HFF-Myc (cell line): Measurements from ENCODE around the gene MPDZ.

Experiments used
- DNase-seq: peaks from one replicate; pipeline ENCODE4 v3.0.0-alpha.2; 2011; ENCODE audit warnings: low read depth; ENCODE audit errors: extremely low read depth
- H3K4me3 ChIP-seq: replicated peaks from 2 replicates; pipeline ENCODE4 v1.5.1; 2011; ENCODE audit warnings: low read depth, mild to moderate bottlenecking, control low read depth, low read length
- CTCF ChIP-seq: IDR thresholded peaks from 2 replicates; pipeline ENCODE4 v1.5.1; 2012; ENCODE audit warnings: mild to moderate bottlenecking, low read depth, low read length, control low read depth; ENCODE audit errors: missing control alignments

MPDZ gene

GRCh38 chr9:13122756-13123369 lies 156.6 kb downstream of the MPDZ start:
- H3K4me3 ChIP-seq = no peak overlapping the region
- TF ChIP-seq CTCF = no peak
- DNase-seq = no peak

GRCh38 chr9:13118313-13118712 lies 161.2 kb downstream of the MPDZ start:
- no peak for DNase-seq
- no peak overlapping the region for H3K4me3 ChIP-seq
- TF ChIP-seq CTCF = no peak

- no peak for DNase-seq
- H3K4me3 ChIP-seq = no peak overlapping the region
- no peak for TF ChIP-seq CTCF
Measured at GRCh38 chr9:13116292-13116691, 163.2 kb downstream of the MPDZ start.

GRCh38 chr9:13113751-13114150 lies 165.7 kb downstream of the MPDZ start:
- TF ChIP-seq CTCF = no peak
- no peak for DNase-seq
- H3K4me3 ChIP-seq = no peak overlapping the region

GRCh38 chr9:13113216-13113615 lies 166.3 kb downstream of the MPDZ start:
- peak; percentile 42 for DNase-seq
- H3K4me3 ChIP-seq = no peak overlapping the region
- no peak for TF ChIP-seq CTCF

- no peak overlapping the region for H3K4me3 ChIP-seq
- no peak for DNase-seq
- TF ChIP-seq CTCF = no peak
Measured at GRCh38 chr9:13111778-13112177, 167.7 kb downstream of the MPDZ start.
